Activated CD8-positive, alpha-beta memory T cell treated with anti-CD3 and anti-CD28 coated beads for 48 hours (primary cell): ENCODE results near the gene C19orf33.

Source experiments
- DNase-seq, 3 experiments: peaks; one replicate each; pipeline ENCODE4 v3.0.0-alpha.2; 2020; ENCODE audit warnings: low read depth in 2 of 3, low spot score in 2 of 3

Gene C19orf33

DNA sequence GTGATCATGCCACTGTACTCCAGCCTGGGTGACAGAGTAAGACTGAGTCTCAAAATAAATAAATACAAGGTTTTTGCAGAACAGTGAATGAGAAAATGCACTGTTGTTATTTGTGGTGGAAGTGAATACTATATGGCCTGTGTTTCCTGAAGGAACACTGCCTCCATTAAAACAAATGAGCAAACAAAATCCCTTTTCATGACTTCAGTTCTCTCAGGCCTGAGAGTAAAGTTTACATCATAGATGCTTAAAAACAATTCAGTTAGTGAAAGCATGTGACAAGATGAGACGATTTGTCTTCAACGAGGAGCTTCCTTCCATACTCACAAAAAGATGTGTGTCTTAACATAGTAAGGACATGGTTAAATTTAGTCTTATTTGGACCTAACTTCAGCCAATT, 25.3 kb upstream of the C19orf33 start:
- no peak for DNase-seq

DNA sequence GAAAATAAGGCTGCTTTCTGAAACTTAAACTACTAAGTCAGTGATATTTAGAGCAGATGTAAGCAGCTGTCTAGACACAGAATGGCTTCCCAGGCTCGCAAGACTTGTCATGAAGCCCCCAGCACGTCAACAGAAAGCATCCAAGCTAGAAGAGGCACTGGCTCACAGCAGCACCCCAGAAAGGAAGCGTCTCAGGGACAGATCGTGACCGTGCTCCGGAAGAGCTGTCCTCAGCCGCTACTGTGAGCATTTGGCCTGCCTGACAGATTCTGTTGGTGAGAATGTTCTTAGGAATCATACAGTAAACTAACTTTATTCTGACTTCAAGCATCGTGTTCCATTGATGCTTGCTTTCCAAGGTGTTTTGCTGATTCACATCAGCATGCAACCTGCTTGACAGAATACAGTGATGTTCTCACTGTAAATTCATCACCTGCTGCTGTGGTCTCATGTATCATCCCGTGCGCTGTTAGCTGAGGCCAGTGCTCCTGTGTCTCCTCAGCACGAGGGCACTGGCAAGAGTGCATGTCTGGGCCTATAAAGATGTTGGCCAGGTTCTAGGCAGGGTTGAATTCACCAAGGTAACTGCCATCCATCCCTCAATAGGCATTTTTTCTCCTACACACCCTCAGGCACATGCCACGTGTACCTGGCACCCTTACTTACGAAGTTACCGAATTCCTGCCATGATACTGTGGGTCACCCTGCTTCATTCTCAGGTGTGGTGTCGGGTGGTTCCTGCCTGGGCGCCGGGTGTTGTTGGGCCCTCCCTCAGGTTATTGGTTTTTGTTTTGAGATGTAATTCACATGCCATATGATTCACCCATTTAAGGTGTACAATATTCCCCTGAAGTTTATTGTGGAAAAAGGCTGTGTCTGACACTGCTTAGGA, 23.8 kb upstream of the C19orf33 start:
- DNase-seq = no peak

DNA sequence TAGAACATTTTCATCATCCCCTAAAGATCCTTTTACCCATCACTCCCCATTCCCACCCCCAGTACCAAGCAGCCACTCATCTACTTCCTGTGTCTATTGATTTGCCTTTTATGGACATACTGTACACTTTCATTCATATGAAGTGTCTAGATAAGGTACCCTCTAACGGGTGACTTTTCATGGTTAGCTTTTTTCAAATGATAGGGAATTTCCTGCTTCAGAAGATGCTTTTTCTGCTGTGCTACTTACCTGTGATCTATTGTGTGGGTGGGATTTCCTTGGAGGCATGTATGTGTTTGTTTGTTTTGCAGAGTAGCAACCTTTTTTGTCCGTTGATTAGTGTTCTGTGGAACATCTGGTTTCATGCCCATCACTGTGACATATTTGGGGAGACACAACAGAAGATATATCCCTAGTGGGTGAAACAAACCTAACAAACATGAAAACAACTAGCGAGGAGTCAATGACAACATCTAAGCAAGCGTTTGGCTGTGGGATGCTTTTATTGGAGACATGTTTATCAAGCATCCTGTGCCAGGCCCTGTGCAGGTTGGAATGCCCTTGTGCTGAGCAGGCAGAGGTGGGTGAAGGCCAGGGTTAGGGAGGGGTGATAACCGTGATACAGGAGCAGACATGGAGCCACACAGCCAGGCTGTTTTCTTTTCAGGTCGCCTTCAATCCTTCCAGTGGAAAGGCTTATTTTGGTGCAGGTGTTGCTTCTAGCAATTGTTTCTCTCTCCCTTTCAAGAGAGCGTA, 22.1 kb upstream of the C19orf33 start:
- no peak for DNase-seq

DNA sequence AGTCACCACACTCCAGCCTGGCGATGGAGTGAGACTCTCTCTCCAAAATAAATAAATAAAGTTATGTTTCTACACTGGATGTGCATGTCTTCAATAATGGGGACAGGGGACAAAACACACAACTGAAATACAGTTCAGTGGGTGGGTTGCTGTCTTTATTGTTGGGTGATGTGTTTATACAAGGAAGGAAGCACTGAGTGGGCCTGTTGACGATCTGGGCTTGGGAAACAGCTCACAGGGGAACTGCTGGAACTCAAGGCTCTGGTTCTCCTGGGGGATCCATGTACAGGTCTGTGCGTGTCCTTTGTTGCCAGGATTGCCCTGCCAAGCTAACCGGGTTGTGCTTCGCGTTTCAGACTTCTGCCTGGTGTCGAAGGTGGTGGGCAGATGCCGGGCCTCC, 20.8 kb upstream of the C19orf33 start:
- DNase-seq = no peak

DNA sequence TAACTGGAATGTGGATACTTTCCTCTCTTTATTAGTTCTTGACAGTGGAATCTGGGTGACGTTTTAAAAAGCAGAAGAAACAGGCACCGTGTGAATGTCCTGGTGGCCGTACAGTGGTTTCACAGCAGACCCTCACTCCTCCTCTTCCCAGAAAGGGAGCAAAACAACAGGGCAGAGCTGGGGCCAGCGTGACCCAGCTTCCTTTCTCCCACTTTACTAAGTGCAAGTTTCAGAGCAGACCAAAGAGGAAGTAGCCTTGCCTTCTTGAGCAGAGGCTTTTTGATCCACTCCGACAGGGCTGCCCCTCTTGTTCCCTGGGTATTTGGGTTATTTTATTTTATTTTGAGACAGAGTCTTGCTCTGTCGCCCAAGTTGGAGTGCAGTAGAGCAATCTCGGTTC, 19.6 kb upstream of the C19orf33 start:
- DNase-seq = no peak

DNA sequence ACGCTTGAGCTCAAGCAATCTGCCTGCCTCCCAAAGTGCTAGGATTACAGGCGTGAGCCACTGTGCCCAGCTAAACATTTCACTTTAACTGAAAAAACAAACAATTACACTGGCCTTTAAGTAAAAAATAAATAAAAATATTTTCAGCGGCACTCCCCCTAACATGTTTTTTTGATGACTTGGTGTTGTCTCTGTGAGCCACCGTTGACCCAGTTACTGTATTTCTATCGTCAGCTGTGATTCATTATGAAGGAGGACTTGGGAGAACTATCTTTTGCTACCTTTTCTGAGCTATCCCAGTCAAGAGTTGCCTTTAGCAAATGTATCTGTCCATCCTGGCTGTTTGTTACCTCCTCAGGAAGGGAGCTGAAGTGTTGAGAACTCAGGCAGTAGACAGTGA, 18.5 kb upstream of the C19orf33 start:
- no peak for DNase-seq

DNA sequence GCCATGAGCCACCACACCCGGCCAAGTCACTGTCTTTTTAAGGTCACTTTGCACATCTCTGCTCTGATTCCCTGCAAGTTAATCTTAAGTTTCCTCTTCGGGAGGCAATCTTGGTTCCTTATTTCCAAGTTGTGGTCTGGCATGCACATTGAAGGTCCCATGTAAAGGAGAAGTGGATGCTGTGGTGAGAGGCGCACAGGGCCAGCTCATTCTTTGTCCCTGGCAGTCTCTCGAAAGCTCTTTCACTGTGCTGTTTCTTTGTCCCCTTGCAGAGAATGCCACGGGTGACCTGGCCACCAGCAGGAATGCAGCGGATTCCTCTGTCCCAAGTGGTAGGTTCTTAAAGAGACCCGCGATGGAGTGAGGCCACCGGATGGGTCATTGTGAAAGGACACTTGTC, 16.4 kb upstream of the C19orf33 start:
- DNase-seq = no peak

DNA sequence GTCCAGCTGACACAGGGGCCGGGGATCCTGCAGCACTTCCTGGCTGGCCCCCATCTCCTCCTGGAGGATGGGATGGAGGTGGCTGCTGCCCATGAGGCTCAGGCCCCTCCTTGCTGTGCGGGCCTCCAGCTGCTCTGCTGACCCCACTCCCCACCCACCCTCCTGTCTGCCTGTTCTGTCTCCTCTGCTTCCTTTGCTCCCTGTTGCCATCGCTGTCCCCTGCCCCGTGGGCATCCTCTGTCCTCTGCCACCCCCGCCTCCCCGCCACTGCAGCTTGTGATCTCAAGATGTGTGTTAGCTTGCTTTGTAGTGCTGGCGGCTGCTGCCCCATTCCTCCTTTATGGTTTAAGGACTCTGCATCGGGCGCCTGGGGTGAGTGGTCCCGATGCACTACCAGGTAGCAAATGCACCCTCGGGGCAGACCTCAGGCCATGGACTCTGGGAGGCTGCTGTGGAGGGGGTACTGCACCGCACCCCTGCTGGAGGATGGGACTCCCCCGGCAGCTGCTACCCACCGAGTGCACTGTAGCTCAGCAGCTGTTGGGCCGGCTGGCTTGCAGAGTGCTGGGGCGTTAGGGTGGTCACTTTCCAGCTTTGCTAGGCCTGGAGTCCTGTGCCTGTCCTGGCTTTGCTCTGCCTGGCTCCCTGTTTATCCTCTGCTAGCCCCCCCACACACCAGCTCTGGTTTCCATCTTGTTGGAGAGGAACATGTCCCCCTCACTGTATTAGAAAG, 15.8 kb upstream of the C19orf33 start:
- DNase-seq = no peak

DNA sequence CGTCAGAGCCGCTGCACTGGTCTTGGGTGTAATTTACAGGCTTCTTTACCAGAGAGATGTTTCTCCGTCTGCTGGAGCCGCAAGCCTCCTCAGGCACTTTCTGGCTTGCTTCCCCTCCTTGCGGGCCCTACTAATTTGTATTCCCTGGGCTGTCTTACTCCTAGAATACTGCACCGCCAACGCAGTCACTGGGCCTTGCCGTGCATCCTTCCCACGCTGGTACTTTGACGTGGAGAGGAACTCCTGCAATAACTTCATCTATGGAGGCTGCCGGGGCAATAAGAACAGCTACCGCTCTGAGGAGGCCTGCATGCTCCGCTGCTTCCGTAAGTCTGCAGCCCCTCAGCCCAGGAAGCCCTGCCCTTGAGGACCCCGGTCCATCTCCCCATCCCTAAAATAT, 14.1 kb upstream of the C19orf33 start:
- no peak for DNase-seq

DNA sequence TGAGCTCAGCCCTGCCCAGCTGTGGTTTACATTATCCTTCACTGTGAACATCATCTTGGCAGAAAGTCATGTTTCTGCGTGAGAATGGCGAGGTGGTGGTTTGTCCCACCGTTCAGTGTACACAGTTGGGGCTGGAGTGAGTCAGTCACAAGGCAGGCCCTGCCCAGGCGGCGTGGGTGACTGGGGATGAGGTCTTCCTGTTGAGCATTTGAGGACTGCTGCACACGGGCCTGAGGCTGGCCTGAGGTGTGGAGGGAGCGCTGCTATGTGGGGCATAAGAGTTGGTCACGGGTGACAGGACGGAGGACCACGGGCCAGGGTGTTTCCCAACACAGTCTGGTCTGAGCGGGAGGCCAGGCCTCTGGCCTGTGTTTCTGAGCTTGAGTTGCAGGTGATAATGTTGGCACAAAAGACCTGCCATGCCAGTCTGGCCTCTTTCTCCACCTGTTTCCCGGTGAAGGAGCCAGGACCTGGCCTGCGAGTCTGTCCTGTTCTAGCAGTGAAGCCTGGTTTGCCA, 13.4 kb upstream of the C19orf33 start:
- no peak for DNase-seq

DNA sequence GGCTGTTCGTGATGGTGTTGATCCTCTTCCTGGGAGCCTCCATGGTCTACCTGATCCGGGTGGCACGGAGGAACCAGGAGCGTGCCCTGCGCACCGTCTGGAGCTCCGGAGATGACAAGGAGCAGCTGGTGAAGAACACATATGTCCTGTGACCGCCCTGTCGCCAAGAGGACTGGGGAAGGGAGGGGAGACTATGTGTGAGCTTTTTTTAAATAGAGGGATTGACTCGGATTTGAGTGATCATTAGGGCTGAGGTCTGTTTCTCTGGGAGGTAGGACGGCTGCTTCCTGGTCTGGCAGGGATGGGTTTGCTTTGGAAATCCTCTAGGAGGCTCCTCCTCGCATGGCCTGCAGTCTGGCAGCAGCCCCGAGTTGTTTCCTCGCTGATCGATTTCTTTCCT, 12.2 kb upstream of the C19orf33 start:
- DNase-seq = no peak

DNA sequence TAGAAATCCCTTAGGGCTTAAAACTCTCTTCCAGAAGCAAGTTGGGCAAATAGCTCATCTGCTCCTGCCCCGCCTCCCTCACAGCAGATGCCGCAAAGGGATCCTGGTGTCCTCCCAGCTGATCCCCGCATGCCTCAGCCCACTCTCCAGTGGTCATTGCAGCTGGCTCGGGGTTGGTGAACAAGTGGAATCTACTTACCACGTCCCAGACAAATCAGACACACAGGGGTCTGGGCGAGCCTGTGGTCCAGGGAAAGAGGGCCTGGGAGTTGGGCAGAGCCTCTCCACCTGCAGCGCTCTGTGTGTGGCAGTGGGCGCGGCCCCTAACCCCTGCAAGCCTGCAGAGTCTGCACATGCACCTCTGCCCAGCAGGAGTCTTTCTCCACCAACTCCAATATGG, 10.8 kb upstream of the C19orf33 start:
- DNase-seq = no peak

DNA sequence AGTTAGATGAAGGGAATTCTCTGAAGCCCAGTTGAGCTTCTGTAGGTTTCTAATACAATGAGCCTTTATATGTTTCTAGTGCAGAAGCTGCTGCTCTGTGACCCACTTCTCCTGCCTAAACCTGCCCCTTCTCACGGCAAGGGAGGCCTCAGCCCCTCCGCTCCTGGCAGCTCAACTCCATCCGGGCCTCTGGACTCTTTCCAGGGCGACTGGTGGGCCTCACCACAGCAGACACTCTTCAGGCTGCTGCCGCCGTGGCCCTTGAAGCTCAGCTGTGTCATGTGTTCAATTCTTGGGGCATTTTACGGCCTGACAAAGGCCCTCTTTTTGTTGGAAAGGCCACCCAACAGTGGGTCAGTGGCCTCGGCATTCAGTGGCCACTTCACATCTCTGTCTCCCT, 10.0 kb upstream of the C19orf33 start:
- no peak for DNase-seq

DNA sequence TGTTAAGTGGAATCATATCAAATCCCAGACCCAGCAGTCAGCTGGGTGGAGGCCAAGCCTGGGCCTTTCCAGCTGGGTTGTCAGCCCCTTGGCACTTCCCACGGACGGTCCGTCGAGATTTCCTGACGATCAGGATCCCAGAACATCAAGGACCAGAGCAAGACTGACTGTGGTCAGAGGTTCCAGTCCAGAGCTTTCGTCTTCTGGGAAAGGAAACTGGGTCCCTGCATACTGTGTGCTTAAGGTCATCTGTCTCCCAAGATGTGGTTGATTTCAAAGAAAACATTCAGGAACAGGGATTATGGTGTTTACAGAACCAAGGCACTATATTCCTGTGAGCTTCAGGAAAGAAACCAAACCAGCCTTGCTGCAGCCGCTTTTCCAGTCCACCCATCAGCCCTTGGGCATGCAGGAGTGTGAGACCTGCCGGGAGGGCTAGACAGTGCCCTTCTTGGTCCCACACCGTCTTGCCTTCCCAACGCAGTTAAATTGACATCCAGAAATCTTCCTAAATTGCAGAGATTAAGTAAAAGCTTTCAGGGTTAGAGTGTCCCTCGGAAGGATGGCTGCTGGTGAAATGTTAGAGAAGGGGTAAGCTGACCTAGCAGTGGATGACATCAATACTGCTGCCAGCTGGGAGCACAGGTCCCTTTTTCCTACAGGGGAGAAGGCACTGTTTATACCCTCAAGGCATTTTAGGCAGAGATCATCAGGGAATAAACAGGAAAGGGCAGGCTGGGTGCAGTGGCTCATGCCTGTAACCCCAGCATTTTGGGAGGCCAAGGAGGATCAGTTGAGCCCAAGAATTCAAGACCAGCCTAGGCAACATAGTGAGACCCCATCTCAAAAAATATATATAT, 5.0 kb upstream of the C19orf33 start:
- no peak for DNase-seq

DNA sequence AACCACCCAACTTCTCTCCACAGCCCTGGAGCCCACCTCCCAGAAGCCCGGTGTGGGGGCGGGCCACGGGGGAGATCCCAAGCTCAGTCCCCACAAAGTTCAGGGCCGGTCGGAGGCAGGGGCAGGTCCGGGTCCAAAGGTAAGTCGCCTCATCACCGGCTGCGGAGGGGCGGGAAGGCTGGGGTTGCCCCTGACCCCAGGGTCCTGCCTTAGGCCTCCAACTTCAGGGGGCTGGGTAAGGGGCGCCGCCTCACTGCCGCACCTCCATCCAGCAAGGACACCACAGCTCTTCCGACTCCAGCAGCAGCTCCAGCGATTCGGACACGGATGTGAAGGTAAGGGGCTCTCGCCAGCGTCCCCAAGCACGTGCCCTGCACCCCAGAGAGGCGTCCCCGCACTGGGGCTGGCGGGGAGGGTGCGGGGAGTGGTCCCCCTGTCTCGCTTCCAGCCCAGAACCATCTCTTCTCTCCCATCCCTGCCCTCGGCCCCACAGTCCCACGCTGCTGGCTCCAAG, 358 bp downstream of the C19orf33 start:
- no peak for DNase-seq

DNA sequence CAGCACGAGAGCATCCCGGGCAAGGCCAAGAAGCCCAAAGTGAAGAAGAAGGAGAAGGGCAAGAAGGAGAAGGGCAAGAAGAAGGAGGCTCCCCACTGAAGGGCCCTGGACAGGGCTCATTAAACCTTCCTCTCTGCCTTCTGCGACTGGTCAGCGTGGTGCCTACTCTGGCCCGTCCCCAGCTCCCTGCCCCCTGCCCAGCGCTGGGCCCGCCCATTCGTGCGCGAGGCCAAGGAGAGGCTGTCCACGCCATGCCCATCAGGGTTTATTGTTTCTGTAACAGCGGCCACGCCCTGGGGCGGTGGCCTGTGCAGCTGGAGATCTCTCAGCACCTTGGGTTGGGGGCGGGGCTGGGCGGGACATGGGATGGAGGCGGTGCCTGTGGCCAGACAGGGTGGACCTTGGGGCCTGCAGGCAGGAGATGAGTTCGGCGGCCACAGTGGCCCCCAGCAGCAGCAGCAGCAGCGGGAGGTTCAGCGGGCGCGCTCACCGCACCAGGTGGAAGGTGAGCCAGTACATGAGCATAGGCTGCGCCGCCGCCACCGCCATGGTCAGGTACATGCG, 897 bp downstream of the C19orf33 start:
- no peak for DNase-seq

DNA sequence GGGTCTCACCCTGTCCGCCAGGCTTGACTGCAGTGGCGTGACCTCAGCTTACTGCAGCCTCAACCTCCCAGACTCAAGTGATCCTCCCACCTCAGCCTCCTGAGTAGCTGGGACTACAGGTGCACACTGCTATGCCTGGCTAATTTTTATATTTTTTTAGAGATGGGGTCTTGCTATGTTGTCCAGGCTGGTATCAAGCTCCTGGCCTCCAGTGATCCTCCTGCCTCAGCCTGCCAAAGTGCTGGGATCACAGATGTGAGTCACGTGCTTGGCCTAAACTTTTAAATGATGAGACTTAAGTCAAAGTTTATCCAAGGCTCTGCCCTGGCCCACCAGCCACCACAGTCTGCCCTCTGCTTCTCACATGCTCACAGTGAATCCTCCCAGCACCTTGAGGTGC, 2.2 kb downstream of the C19orf33 start:
- DNase-seq = no peak

DNA sequence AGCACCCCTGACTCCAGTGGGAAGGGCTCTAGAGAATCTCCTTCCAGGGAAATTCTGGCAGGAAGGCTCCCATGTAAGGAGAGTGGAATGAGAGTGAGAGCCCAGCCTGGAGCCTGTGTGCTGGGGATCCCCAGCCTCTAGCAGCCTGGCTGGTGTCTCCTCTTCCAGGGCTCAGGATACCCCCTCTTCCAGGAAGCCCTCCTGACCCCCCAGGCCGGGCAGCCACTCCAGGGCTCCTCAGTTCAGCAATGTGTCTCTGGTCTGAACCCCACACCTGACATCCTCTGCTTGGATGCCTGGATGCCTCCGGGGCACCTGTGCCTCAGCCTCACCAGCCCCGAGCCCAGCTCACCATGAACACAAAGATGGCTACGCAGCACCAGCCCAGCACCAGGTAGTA, 3.0 kb downstream of the C19orf33 start:
- DNase-seq = no peak

DNA sequence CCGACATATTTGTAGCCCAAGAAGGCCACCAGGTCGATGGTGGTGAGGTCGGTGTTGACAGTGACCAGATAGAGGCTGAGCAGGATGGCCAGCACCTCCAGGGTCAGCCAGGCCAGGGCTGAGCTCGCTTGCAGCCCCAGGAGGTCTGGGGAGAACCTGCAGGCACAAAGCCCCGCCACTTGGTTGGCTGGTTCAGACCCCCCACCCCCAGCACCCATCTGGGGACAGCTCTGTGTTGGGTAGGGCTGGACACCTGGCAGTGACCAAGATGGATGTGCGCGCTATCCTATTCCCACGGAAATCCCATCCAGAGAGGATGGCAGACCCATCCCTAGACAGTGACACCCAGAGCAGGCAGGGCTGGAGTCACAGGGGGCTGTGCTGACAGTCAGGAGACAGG, 3.5 kb downstream of the C19orf33 start:
- no peak for DNase-seq
